ENCODE measurements around the gene TMCO4.
A peak's percentile ranks its signal among the peaks of the same experiment; 100 is the strongest.

TMCO4 gene

DNA sequence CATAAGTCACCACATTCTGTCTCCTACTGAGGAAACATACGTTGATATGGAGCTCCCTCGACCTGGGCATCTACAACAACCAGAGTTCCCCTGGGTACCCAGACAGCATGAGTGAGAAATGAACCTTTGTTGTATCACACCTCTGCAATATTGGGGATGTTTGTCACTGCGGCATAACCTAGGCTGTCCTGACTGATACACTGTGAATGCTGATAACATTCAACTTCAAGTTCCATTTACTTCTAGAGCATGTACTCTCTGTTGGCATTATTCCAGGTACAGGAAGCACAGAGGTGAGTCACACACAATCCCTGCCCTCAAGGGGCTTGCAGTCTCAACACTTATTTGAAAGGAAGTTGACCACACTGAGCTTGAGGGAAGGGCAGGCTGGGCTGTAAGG is 69.5 kb downstream of the TMCO4 start:
- no peak overlapping the region for H3K4me3 ChIP-seq (ENCODE audit: low read depth in 1 of 5, low read length in 5 of 5)
- peaks cover 3 to 76% (median 41%) of the 10 kb centered on the region in 5 donors for H3K36me3 ChIP-seq (ENCODE audit: control insufficient read depth in 5 of 5, insufficient read depth in 5 of 5, low read length in 5 of 5)
- H3K9me3 ChIP-seq (ENCODE audit: control insufficient read depth in 5 of 5, low read length in 5 of 5) = peaks cover 0 to 8% (median 0%) of the 10 kb centered on the region in 5 donors
- H3K27ac ChIP-seq (ENCODE audit: low read depth, low read length) = no peak overlapping the region
- H3K27me3 ChIP-seq (ENCODE audit: control insufficient read depth in 5 of 5, insufficient read depth in 4 of 5, low read length in 5 of 5) = no peaks in the 10 kb centered on the region
- H3K9ac ChIP-seq (ENCODE audit: low read length in 5 of 5) = no peak overlapping the region
- peaks cover 2 to 32% (median 28%) of the 10 kb centered on the region in 5 donors for H3K4me1 ChIP-seq (ENCODE audit: control insufficient read depth in 5 of 5, insufficient read depth in 5 of 5, low read length in 5 of 5)

GRCh38 chr1:19728413-19729145 is 71.1 kb downstream of the TMCO4 start:
- H3K27ac ChIP-seq (ENCODE audit: low read depth, low read length) = peak overlapping the region; percentile 18
- H3K4me1 ChIP-seq (ENCODE audit: control insufficient read depth in 5 of 5, insufficient read depth in 5 of 5, low read length in 5 of 5) = peaks cover 0 to 26% (median 23%) of the 10 kb centered on the region in 5 donors
- H3K9me3 ChIP-seq (ENCODE audit: control insufficient read depth in 5 of 5, low read length in 5 of 5) = peaks cover 0 to 8% (median 0%) of the 10 kb centered on the region in 5 donors
- H3K4me3 ChIP-seq (ENCODE audit: low read depth in 1 of 5, low read length in 5 of 5) = no peak overlapping the region
- H3K9ac ChIP-seq (ENCODE audit: low read length in 5 of 5) = peak overlapping the region in 1 of 5 donors; percentile 12
- peaks cover 0 to 75% (median 37%) of the 10 kb centered on the region in 5 donors for H3K36me3 ChIP-seq (ENCODE audit: control insufficient read depth in 5 of 5, insufficient read depth in 5 of 5, low read length in 5 of 5)
- H3K27me3 ChIP-seq (ENCODE audit: control insufficient read depth in 5 of 5, insufficient read depth in 4 of 5, low read length in 5 of 5) = no peaks in the 10 kb centered on the region

- Histone ChIP-seq H3K36me3 (ENCODE audit: control insufficient read depth in 5 of 5, insufficient read depth in 5 of 5, low read length in 5 of 5) (peaks cover 0 to 77% (median 43%) of the 10 kb centered on the region in 5 donors), H3K9ac (ENCODE audit: low read length in 5 of 5) (no peak overlapping the region), H3K27ac (ENCODE audit: low read depth, low read length) (no peak overlapping the region), H3K4me1 (ENCODE audit: control insufficient read depth in 5 of 5, insufficient read depth in 5 of 5, low read length in 5 of 5) (peaks cover 0 to 26% (median 23%) of the 10 kb centered on the region in 5 donors), H3K4me3 (ENCODE audit: low read depth in 1 of 5, low read length in 5 of 5) (no peak overlapping the region), H3K27me3 (ENCODE audit: control insufficient read depth in 5 of 5, insufficient read depth in 4 of 5, low read length in 5 of 5) (no peaks in the 10 kb centered on the region), H3K9me3 (ENCODE audit: control insufficient read depth in 5 of 5, low read length in 5 of 5) (peaks cover 0 to 8% (median 0%) of the 10 kb centered on the region in 5 donors)
These were observed 74.1 kb downstream of the TMCO4 start for GRCh38 chr1:19725606-19726005.

- no peak overlapping the region for H3K9ac ChIP-seq (ENCODE audit: low read length in 5 of 5)
- no peak overlapping the region for H3K27ac ChIP-seq (ENCODE audit: low read depth, low read length)
- no peaks in the 10 kb centered on the region for H3K27me3 ChIP-seq (ENCODE audit: control insufficient read depth in 5 of 5, insufficient read depth in 4 of 5, low read length in 5 of 5)
- peaks cover 0 to 71% (median 40%) of the 10 kb centered on the region in 5 donors for H3K36me3 ChIP-seq (ENCODE audit: control insufficient read depth in 5 of 5, insufficient read depth in 5 of 5, low read length in 5 of 5)
- H3K4me3 ChIP-seq (ENCODE audit: low read depth in 1 of 5, low read length in 5 of 5) = no peak overlapping the region
- H3K4me1 ChIP-seq (ENCODE audit: control insufficient read depth in 5 of 5, insufficient read depth in 5 of 5, low read length in 5 of 5) = peaks cover 0 to 25% (median 23%) of the 10 kb centered on the region in 5 donors
- no peaks in the 10 kb centered on the region for H3K9me3 ChIP-seq (ENCODE audit: control insufficient read depth in 5 of 5, low read length in 5 of 5)
These were observed 75.8 kb downstream of the TMCO4 start for GRCh38 chr1:19723874-19724273.

DNA sequence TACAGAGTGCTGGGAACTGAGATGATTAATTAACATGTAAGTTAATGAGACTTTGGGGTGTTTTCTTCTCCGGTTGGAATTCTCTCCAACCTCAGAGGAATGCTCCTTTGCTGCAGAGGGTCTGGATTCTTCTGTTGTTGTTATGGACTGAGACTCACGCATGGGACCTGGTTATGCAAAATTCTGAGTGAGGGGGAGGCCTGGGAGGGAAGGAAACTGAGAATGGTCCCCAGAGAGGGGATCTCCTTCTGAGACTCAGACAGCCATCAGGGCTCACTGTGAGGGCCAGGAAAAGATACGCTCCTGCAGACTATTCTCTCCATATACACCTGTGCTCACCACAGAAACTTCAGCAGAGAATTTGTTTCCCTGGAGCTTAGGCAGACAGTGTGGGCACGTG is 78.7 kb downstream of the TMCO4 start:
- Histone ChIP-seq H3K27me3 (ENCODE audit: control insufficient read depth in 5 of 5, insufficient read depth in 4 of 5, low read length in 5 of 5) (no peaks in the 10 kb centered on the region), H3K9me3 (ENCODE audit: control insufficient read depth in 5 of 5, low read length in 5 of 5) (no peaks in the 10 kb centered on the region), H3K9ac (ENCODE audit: low read length in 5 of 5) (no peak overlapping the region), H3K36me3 (ENCODE audit: control insufficient read depth in 5 of 5, insufficient read depth in 5 of 5, low read length in 5 of 5) (peaks cover 0 to 53% (median 27%) of the 10 kb centered on the region in 5 donors), H3K4me1 (ENCODE audit: control insufficient read depth in 5 of 5, insufficient read depth in 5 of 5, low read length in 5 of 5) (peaks cover 0 to 12% (median 11%) of the 10 kb centered on the region in 5 donors), H3K4me3 (ENCODE audit: low read depth in 1 of 5, low read length in 5 of 5) (no peak overlapping the region), H3K27ac (ENCODE audit: low read depth, low read length) (no peak overlapping the region)

DNA sequence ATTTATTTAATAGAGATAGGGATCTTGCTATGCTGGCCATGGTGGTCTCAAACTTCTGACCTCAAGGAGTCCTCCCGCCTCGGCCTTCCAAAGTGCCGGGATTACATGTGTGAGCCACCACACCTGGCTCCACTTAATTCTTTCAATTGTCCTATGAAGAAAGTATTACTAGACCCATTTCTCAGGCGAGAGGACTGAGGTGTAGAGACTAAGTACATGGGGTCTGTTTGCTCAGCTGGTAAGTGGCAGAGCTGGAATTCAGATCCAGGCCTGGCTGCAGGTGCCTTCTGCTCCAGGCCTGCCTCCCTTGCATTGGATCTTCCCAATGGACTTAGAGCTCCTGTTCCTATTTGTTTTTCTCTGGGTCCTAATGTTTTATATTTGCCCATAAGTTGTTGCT is 79.5 kb downstream of the TMCO4 start:
- Histone ChIP-seq H3K9ac (ENCODE audit: low read length in 5 of 5) (no peak overlapping the region), H3K9me3 (ENCODE audit: control insufficient read depth in 5 of 5, low read length in 5 of 5) (no peaks in the 10 kb centered on the region), H3K4me3 (ENCODE audit: low read depth in 1 of 5, low read length in 5 of 5) (no peak overlapping the region), H3K27ac (ENCODE audit: low read depth, low read length) (no peak overlapping the region), H3K4me1 (ENCODE audit: control insufficient read depth in 5 of 5, insufficient read depth in 5 of 5, low read length in 5 of 5) (peaks cover 0 to 8% (median 3%) of the 10 kb centered on the region in 5 donors), H3K36me3 (ENCODE audit: control insufficient read depth in 5 of 5, insufficient read depth in 5 of 5, low read length in 5 of 5) (peaks cover 0 to 45% (median 23%) of the 10 kb centered on the region in 5 donors), H3K27me3 (ENCODE audit: control insufficient read depth in 5 of 5, insufficient read depth in 4 of 5, low read length in 5 of 5) (no peaks in the 10 kb centered on the region)

- no peak overlapping the region for H3K27ac ChIP-seq (ENCODE audit: low read depth, low read length)
- H3K9ac ChIP-seq (ENCODE audit: low read length in 5 of 5) = no peak overlapping the region
- H3K36me3 ChIP-seq (ENCODE audit: control insufficient read depth in 5 of 5, insufficient read depth in 5 of 5, low read length in 5 of 5) = peaks cover 0 to 24% (median 14%) of the 10 kb centered on the region in 5 donors
- H3K9me3 ChIP-seq (ENCODE audit: control insufficient read depth in 5 of 5, low read length in 5 of 5) = no peaks in the 10 kb centered on the region
- no peak overlapping the region for H3K4me3 ChIP-seq (ENCODE audit: low read depth in 1 of 5, low read length in 5 of 5)
- peaks cover 0 to 5% (median 0%) of the 10 kb centered on the region in 5 donors for H3K4me1 ChIP-seq (ENCODE audit: control insufficient read depth in 5 of 5, insufficient read depth in 5 of 5, low read length in 5 of 5)
- no peaks in the 10 kb centered on the region for H3K27me3 ChIP-seq (ENCODE audit: control insufficient read depth in 5 of 5, insufficient read depth in 4 of 5, low read length in 5 of 5)
These were observed 82.2 kb downstream of the TMCO4 start for GRCh38 chr1:19717467-19717866.

DNA sequence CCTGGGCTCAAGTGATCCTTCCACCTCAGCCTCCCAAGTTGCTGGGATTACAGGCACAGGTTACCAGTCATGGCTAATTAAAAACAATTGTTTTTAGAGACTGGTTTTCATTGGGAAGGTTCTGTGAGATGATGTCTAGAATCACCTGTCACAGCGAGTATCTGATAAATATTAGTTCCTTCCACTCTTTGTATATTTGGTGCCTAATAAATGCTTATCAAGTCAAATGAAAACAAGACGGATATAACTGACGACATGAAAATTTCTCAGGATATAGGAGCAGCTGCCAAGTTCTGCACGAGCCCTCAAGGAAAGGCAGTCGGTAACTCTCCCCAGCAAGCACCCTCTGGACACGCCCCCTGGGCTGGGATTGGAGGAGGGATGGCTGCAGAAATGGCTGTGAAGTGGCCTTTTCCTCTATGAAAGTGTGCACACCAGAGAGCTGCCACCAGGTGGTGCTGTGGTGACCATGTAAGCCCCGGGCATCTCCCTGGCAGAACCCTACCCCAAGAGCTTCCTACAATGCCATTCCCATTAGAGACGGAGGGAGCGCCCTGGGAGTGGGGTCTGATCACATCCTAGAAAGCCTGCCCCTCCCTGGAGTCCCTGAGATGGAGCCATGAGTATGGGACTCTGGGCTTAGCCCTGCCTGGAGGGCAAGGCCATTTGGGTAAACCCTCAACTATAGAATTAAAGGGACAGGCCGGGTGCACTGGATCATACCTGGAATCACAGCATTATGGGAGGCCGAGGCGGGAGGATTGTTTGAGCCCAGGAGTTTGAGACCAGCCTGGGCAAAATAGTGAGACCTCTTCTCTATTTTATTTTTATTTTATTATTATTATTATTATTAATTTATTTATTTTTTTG is 84.1 kb downstream of the TMCO4 start:
- no peaks in the 10 kb centered on the region for H3K9me3 ChIP-seq (ENCODE audit: control insufficient read depth in 5 of 5, low read length in 5 of 5)
- H3K9ac ChIP-seq (ENCODE audit: low read length in 5 of 5) = no peak overlapping the region
- H3K4me1 ChIP-seq (ENCODE audit: control insufficient read depth in 5 of 5, insufficient read depth in 5 of 5, low read length in 5 of 5) = peaks cover 0 to 5% (median 0%) of the 10 kb centered on the region in 5 donors
- H3K4me3 ChIP-seq (ENCODE audit: low read depth in 1 of 5, low read length in 5 of 5) = no peak overlapping the region
- no peaks in the 10 kb centered on the region for H3K27me3 ChIP-seq (ENCODE audit: control insufficient read depth in 5 of 5, insufficient read depth in 4 of 5, low read length in 5 of 5)
- peaks cover 5 to 13% (median 9%) of the 10 kb centered on the region in 5 donors for H3K36me3 ChIP-seq (ENCODE audit: control insufficient read depth in 5 of 5, insufficient read depth in 5 of 5, low read length in 5 of 5)
- no peak overlapping the region for H3K27ac ChIP-seq (ENCODE audit: low read depth, low read length)

DNA sequence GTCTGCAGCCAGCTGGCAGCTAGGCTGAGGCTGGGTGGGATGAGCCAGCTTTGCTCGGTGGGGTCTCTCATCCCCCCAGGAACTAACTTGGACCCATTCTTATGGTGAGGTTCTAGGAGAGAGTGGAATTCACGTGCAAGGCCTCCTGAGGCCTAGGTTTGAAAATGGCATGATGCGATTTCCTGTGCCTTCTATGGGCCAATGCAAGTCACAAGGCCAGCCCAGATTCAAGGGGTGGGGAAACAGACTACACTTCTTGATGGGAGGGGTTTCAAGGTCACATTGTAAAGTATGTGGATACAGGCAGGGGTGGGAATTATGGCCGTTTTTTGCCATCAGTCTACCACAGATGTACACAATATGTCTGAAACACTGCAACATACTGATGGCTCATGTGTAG is 86.8 kb downstream of the TMCO4 start:
- H3K27ac ChIP-seq (ENCODE audit: low read depth, low read length) = no peak overlapping the region
- no peak overlapping the region for H3K9ac ChIP-seq (ENCODE audit: low read length in 5 of 5)
- no peak overlapping the region for H3K4me3 ChIP-seq (ENCODE audit: low read depth in 1 of 5, low read length in 5 of 5)
- H3K27me3 ChIP-seq (ENCODE audit: control insufficient read depth in 5 of 5, insufficient read depth in 4 of 5, low read length in 5 of 5) = no peaks in the 10 kb centered on the region
- H3K4me1 ChIP-seq (ENCODE audit: control insufficient read depth in 5 of 5, insufficient read depth in 5 of 5, low read length in 5 of 5) = peaks cover 0 to 5% (median 0%) of the 10 kb centered on the region in 5 donors
- H3K36me3 ChIP-seq (ENCODE audit: control insufficient read depth in 5 of 5, insufficient read depth in 5 of 5, low read length in 5 of 5) = peaks cover 5 to 11% (median 10%) of the 10 kb centered on the region in 5 donors
- H3K9me3 ChIP-seq (ENCODE audit: control insufficient read depth in 5 of 5, low read length in 5 of 5) = no peaks in the 10 kb centered on the region
